ENCODE results near the gene RAE1.

DNA sequence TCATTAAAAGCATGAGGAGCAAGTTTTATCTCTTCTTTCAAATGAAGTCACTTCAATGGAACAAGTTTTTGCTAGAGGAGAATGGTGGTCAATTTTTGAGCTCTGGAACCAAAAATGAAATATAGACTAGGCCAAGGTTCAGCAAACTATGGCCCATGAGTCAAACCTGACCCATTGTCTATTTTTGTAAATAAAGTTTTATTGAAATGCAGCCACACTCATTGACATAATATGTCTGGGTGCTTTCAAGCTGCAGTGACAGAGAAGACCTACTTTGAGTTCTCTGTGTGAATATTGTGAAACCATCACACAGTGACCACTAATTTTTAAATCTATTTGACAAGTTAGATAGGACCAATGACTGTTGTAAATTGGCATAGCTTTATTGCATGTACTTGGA lies 13.4 kb downstream of the RAE1 start:
- TF ChIP-seq, protein P1, sequence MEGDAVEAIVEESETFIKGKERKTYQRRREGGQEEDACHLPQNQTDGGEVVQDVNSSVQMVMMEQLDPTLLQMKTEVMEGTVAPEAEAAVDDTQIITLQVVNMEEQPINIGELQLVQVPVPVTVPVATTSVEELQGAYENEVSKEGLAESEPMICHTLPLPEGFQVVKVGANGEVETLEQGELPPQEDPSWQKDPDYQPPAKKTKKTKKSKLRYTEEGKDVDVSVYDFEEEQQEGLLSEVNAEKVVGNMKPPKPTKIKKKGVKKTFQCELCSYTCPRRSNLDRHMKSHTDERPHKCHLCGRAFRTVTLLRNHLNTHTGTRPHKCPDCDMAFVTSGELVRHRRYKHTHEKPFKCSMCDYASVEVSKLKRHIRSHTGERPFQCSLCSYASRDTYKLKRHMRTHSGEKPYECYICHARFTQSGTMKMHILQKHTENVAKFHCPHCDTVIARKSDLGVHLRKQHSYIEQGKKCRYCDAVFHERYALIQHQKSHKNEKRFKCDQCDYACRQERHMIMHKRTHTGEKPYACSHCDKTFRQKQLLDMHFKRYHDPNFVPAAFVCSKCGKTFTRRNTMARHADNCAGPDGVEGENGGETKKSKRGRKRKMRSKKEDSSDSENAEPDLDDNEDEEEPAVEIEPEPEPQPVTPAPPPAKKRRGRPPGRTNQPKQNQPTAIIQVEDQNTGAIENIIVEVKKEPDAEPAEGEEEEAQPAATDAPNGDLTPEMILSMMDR (IDR thresholded peaks at IDR 0.05), result no peak
- TF ChIP-seq POLR2A (IDR thresholded peaks at IDR 0.05), result no peak

Measured in right lobe of liver (tissue), 4 donors.